GM18873 (cell line): ENCODE results near the gene AKR7A3.
"Not testable (repeated sequence)": the region's sequence is repeated elsewhere in the genome, so short reads cannot be mapped to it uniquely, and the experiment has no call there.

Experiments used
- ATAC-seq: cut with Tn5 transposase; IDR thresholded peaks from one replicate; pipeline ENCODE4 v1.9.1; 2021; ENCODE audit warnings: mild to moderate bottlenecking, moderate library complexity, moderate number of reproducible peaks; ENCODE audit not compliant: unreplicated experiment, low FRiP score

Gene AKR7A3

GRCh38 chr1:19321071-19321470, 32.5 kb upstream of the AKR7A3 start:
- no peak for ATAC-seq

- no peak for ATAC-seq
These were observed 30.6 kb upstream of the AKR7A3 start for GRCh38 chr1:19319196-19319595.

GRCh38 chr1:19317126-19317910, 28.7 kb upstream of the AKR7A3 start:
- ATAC-seq, result no peak

- ATAC-seq, result no peak
These were observed 27.0 kb upstream of the AKR7A3 start for GRCh38 chr1:19315378-19316198.

GRCh38 chr1:19313961-19314882, 25.7 kb upstream of the AKR7A3 start:
- ATAC-seq, result no peak

- no peak for ATAC-seq
These were observed 25.0 kb upstream of the AKR7A3 start for GRCh38 chr1:19313636-19313959.

- ATAC-seq, result peak; percentile 24
These were observed 24.4 kb upstream of the AKR7A3 start for GRCh38 chr1:19312782-19313635.

GRCh38 chr1:19311931-19312781, 23.6 kb upstream of the AKR7A3 start, which contains the start of the genes AKR7A2 and SLC66A1:
Gene AKR7A2, minus strand, starts transcription at chr1:19312144. Its CDS starts 20 bp downstream, at chr1:19312124.
Gene SLC66A1, plus strand, starts transcription at chr1:19312326. Its CDS starts 5,352 bp downstream, at chr1:19317678.
- ATAC-seq, result peak; percentile 45

- ATAC-seq, result no peak
These were observed 22.9 kb upstream of the AKR7A3 start for GRCh38 chr1:19311503-19311930.

- no peak for ATAC-seq
These were observed 22.3 kb upstream of the AKR7A3 start for GRCh38 chr1:19310720-19311502.

- no peak for ATAC-seq
These were observed 21.5 kb upstream of the AKR7A3 start for GRCh38 chr1:19310061-19310460.

GRCh38 chr1:19309123-19309813, 20.7 kb upstream of the AKR7A3 start:
- no peak for ATAC-seq

- no peak for ATAC-seq
These were observed 19.9 kb upstream of the AKR7A3 start for GRCh38 chr1:19308509-19308907.

- no peak for ATAC-seq
These were observed 19.4 kb upstream of the AKR7A3 start for GRCh38 chr1:19307794-19308508.

GRCh38 chr1:19306941-19307340, 18.4 kb upstream of the AKR7A3 start:
- ATAC-seq, result no peak

GRCh38 chr1:19305880-19306279, 17.3 kb upstream of the AKR7A3 start:
- ATAC-seq, result no peak

- ATAC-seq, result not testable (repeated sequence)
These were observed 15.5 kb upstream of the AKR7A3 start for GRCh38 chr1:19304081-19304480.
